ENCODE data around the gene CDH12.
"Not testable (repeated sequence)": the region's sequence is repeated elsewhere in the genome, so short reads cannot be mapped to it uniquely, and the experiment has no call there.

The CDH12 gene

DNA sequence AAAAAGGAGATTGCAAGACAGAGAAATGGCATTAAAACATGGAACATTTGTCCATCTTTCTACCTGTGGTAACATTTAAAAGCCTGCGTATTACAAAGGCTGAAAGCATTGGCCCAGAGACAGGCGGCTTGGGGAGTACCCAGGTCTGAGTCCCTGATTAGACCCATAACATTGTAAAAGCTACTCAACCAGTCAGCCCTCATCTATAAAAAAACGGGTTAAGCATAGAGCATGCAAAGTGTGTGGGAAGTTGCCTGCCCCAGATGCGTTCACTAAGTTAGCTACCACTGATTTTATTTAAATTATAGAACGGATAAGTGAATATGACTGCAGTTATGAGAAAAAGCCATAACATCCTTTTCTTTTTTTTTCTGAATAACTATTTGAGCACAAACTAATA lies 276.1 kb downstream of the CDH12 start:
- DNase-seq, result no peak

GRCh38 chr5:22572941-22573340 lies 280.2 kb downstream of the CDH12 start:
- DNase-seq, result no peak

GRCh38 chr5:22567983-22568382 lies 285.2 kb downstream of the CDH12 start:
- no peak for DNase-seq

- DNase-seq, result no peak
These were observed 293.0 kb downstream of the CDH12 start for GRCh38 chr5:22560147-22560546.

DNA sequence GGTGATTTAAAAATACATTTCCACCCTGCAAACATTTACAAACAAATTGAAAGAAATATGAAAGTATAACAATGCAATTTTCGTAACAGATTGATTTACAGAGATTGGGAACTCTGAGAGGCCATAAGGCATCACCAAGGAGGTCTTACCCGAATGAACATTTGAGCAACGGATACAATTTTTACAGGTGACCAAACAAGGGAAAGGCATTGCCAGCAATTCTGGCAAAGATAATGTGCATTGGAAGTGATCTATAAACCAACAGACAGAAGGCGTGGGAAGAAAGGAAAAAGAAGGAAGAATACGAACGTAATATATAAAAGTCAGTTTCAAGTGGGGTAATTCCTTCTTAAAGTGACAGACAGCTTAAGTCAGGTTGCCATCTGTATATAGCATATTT lies 295.9 kb downstream of the CDH12 start:
- no peak for DNase-seq

DNA sequence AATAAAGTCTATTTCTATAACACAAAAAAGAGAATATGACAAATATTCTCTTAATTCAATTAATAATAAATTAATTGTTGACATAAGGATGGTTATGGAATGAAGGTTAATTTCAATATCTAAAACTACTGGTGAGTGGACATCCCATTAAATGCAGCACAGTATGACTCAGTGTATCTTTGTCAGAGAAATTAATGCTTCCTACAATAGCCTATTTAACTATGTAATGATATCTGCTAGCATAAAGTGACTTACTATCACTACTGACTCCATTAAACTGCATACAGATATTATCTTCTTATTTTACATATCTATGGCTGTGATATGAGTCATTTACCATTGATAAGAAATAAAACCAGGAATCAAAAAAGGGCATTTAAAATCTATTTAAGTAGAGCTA lies 298.7 kb downstream of the CDH12 start:
- DNase-seq, result no peak

GRCh38 chr5:22549876-22550671 lies 303.1 kb downstream of the CDH12 start:
- DNase-seq, result no peak

DNA sequence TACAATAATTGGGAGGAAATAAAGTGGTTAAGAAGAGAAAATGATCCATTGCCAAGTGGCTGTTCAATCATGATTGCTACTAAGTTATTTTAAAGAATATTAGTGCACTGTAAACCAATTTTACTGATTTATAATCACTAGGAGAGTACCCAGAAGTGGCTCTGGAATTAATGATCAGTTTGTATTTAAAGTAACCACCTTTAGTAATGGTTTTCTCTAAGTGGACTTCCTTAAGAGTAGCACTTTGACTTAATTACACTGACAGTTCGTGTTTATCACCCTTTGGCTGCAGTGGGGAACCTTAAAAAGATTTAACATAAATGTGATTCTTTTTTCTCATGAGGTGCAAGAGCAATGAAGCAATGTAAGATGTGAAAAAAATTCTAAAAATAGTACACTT lies 310.8 kb downstream of the CDH12 start:
- no peak for DNase-seq

GRCh38 chr5:22541037-22541436 lies 312.1 kb downstream of the CDH12 start:
- DNase-seq, result no peak

DNA sequence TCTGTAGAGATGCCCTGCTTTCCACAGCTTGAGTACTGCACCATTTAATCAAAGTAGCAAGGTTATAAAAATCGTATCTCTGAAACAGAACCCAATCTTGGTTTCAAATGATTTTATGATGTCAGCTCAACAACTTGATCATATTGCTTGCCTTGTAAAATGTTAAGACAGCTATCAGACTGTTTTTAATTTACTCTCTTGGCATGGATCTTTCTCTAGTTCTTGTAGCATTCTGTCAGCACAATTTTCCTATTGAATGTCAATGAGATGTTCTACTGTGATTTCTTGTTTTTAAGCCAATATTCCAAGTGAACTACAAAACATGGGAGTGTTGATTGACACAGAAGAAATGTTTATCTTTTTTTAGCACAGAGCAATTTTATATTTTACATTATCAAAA lies 313.4 kb downstream of the CDH12 start:
- DNase-seq, result no peak

DNA sequence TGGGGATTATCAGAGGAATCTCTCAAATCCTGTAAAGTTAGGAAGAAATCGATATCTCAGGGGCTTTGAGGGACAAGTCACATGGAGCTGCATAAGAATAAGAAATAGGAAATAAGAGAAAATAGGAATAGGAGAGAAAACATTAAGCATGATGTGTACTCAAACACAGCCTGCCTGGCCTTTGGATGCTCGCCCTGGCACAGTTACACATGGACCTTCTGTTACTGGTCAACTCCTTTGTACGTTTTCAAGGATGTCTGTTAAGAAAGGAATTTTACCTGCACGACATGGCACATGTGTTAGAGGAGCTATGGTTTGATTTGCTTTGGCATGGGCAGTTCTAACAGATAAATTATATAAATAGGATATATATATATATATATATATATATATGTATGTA lies 321.2 kb downstream of the CDH12 start:
- DNase-seq, result no peak

- no peak for DNase-seq
These were observed 331.6 kb downstream of the CDH12 start for GRCh38 chr5:22521521-22521920.

- not testable (repeated sequence) for DNase-seq
These were observed 336.6 kb downstream of the CDH12 start for GRCh38 chr5:22516497-22516896.

DNA sequence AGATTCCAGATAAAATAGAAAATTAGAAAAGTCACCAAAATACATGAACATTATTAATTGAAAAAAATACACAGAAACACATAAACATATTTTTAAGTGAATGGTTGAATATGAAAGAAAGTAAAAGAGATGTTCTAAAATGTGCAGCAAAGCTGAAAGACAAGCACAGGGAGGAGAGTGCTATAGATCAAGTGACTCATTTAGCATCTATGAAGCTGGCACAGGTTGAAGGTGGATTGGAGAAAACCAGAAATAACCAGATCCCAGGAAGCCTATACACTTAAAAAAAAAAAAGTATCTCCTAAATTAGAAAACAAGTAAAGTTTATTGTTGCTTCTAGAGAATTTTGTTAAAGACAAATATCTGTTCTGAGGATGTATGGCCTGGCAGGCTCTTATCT lies 338.9 kb downstream of the CDH12 start:
- DNase-seq, result no peak

- DNase-seq, result no peak
These were observed 347.3 kb downstream of the CDH12 start for GRCh38 chr5:22505891-22506290.

GRCh38 chr5:22504411-22504810 lies 348.7 kb downstream of the CDH12 start:
- DNase-seq, result no peak

DNA sequence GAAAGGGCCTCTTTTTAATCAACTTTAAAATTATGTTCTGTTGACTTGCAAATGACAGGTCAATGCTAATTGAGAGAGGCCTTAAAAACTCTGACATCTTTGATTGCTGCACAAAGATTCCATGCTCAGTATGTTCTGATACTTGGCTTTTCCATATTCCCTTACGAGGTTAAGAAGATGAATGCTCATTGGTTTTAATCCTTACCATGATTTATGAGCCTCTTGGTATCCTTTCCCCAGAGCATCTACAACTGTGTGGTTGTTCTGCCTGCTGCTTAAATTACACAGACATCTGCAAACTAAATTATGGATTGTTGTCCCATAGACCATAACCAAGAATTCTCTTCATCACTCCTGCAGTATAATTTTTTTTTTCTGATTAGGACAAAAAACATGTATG lies 352.6 kb downstream of the CDH12 start:
- DNase-seq, result no peak

GRCh38 chr5:22496666-22497065 lies 356.5 kb downstream of the CDH12 start:
- no peak for DNase-seq

- no peak for DNase-seq
These were observed 358.0 kb downstream of the CDH12 start for GRCh38 chr5:22495016-22495720.

GRCh38 chr5:22488427-22488826 lies 364.7 kb downstream of the CDH12 start:
- DNase-seq, result no peak

DNA sequence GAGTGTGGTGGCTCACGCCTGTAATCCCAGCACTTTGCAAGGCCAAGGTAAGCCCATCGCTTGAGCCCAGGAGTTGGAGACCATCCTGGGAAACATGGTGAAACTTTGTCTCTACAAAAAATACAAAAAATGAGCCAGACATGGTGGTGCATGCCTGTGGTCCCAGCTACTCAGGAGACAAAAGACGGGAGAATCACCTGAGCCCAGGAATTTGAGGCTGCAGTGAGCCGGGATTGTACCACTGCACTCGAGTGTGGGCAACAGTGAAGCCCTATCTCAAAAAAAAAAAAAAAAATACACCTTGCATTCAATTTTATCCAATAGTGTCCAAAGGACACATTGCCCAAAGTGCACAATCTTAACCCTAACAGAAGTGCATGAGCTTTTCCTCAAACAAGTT lies 372.8 kb downstream of the CDH12 start:
- no peak for DNase-seq

GRCh38 chr5:22473886-22474285 lies 379.3 kb downstream of the CDH12 start:
- DNase-seq, result no peak

DNA sequence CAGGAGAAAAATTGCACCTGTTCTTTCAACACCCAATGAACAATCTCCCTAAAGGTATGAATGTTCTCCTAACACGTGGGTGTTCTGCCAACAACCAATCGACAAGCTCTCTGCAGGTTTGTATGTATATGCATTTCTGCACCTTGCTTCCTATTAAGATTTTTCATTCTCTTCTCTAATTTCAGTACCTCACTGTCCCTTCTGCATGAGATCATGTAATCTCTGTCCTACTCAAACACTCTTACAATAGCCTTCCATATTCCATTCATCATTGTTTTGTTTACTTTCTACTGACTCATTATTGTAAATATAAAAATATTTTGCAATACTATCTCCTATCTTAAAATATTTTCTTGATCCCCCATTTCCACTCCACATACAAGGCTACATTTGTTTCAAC lies 382.0 kb downstream of the CDH12 start:
- DNase-seq, result no peak

Measured in hypothalamus (tissue), 51 donors.